GM20431 (cell line): ENCODE results near the gene PADI2.

Experiments
- in situ Hi-C: fragments of 300-500 bp; cut with MseI, MboI; formaldehyde crosslinking; loops from one replicate; pipeline ENCODE4 v1.15.0; 2020; ENCODE audit warnings: low sequenced_read_pairs; ENCODE audit not compliant: unreplicated experiment

PADI2 gene

GRCh38 chr1:17093822-17094393 lies 25.3 kb downstream of the PADI2 start:
- in situ Hi-C loops, result no loop called here

GRCh38 chr1:17091252-17091651 lies 28.0 kb downstream of the PADI2 start:
- in situ Hi-C loops, result no loop called here

GRCh38 chr1:17089506-17089905 lies 29.7 kb downstream of the PADI2 start:
- in situ Hi-C loops, result no loop called here

DNA sequence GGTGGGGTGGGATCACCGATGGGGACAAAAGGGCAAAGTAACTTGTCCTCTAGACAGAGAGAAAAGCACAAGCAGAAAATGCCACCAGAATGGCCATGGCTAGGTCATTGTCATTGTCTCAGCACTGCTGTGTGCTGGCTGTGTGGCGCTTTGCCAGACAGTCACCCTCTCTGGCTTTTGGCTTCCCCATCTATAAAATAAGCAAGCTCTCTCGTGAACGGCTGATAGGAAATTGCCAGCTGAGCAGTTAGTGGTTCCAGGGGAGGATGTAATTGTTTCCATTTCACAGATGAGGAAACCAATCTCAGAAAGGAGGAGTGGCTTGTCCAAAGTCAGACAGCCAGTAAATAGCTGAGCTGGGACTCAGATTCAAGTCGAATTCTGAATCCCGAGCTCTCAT lies 32.5 kb downstream of the PADI2 start:
- in situ Hi-C loops, result no loop called here

DNA sequence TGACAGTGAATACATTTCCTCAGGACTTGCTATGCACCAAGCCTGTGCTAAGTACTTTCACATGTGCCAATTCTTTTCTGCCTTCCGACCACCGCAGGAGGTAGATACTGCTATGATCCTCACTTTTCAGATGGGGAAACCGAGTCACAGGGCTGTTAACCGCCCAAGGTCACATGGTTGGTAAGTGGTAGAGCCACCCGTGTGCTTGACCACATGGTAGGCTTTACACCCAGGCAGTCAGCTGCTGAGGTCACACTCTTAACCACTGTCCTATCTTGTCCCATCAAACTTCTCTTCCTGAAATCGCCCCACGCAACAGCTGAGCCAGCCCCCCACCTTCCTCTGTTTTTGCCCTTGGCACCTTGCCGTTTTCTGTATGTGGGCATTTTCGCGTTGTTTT lies 34.5 kb downstream of the PADI2 start:
- in situ Hi-C loops, result no loop called here

DNA sequence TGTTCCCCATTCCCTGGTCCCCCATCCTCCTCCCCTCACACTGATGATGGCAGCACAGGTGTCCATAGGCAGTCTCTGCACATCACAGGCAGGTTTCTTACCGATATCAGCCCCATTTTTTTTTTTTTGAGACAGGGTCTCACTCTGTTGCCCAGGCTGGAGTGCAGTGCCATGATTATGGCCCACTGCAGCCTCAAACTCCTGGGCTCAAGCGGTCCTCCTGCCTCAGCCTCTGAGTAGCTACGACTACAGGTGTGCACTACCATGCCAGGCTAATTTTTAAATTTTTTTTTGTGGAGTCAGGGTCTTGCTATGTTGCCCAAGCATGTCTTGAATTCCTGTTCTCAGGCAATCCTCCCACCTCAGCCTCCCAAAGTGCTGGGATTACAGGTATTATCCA lies 36.5 kb downstream of the PADI2 start:
- in situ Hi-C loops, result no loop called here

DNA sequence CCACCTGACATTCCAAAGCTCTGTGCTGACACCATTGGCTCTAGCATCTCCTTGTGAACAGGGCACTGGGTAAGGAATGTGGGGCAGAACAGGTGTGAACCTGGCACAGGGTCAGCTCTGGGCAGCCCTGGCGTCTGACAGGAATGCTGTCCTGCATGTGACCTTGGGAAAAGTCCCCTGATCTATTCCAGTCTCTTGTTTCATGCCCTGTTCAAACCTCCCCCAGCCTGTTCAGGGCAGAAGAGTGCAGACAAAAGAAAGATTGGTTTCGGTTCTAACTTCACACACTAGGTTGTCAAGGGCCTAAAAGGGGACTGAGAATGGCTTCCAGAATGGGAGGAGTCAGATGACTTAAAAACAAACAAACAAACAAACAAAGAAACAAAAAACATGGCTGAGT lies 37.8 kb downstream of the PADI2 start:
- in situ Hi-C loops, result no loop called here

DNA sequence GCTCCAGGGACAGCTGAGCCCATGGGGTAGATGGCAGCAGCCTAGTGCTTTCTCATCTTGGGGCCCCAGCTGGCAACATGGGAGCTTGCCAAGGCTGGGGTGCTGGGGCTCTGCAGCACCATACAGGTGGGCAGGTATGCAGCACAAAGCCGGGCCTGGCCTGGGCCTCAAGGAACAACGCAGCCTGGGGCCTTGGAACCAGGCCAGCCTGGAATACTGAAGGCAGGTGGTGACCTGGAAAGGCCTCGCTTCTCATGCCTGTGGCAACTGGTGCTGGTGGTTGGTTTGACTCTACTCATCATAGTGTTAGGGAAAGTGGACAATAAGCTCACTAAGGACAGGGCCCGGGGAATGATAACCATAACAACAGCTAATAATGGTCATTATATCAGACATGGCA lies 38.4 kb downstream of the PADI2 start:
- in situ Hi-C loops, result no loop called here

DNA sequence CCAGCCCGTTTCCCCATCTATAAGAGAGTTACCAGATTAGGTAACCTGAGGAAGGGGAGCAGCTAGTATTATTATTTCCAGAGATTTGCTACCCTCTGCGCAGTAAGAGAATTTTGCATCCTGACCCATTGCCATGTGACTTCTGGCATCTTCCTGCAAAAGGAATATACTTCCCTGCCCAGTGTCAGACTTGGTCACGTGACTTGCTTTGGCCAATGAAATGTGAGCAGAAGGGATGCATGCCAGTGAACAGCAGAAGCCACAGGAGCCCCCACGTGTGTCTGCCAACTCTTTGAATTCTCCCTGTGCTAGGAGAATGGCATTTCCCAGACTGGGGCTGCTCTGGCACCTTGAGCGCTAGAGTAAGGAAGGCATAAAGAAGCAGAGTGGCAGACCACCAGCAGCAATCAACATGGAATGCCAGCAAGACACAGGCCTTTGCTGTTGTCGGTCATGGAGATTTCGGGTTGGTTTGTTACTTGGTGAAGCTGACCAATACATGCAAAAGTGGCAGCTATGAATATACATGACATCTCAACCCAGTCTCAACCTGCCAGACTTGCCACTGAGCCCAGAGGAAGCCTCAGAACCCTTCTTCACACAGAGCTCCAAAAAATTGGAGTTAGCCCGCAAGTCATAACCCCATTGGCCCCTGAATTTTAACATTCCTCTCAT lies 39.0 kb downstream of the PADI2 start:
- in situ Hi-C loops, result no loop called here

- in situ Hi-C loops, result no loop called here
Observed at GRCh38 chr1:17078991-17079868, 40.0 kb downstream of the PADI2 start.

DNA sequence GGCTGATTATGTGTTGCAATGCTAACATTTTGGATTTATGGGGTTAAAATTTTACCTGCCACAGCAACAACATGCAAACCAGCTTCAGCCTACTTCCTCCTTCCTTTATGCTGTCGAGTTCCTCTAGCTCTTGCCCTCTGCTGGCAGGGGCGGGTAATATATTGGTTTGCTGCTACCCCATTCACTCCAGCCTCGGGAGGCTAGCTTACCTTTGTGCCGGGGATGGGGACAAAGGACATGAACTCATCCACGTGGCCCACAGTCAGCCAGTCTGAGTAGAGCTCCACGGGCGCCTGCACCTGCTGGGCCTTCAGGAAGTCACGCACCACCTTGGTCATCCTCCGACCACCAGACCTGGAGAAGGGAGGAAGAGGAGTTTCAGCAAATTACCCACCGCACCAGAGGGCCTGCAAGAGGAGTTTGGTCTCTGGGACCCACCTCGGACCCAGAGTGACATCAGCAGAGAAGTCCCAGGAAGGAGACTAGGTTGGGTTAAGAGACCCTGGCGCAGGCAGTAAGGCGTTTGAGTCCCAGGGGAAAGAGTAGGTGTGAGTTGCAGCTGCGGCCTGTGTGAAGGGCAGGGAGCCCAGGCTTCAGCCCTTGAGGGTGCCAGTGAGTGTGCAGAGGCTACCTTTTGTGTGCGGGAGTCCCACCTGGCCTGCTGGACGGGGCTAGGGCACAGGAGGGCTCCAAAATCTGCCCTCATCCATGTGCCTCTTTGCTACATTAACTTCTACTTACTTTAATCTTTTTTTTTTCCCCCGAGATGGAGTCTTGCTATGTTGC lies 43.6 kb downstream of the PADI2 start:
- in situ Hi-C loops, result no loop called here

- in situ Hi-C loops, result loop anchor here (25.0 kb wide), 1 partner anchor 166 kb away; the partner anchor contains the start of gene PADI3
Observed at GRCh38 chr1:17071794-17072193, 47.5 kb downstream of the PADI2 start.

DNA sequence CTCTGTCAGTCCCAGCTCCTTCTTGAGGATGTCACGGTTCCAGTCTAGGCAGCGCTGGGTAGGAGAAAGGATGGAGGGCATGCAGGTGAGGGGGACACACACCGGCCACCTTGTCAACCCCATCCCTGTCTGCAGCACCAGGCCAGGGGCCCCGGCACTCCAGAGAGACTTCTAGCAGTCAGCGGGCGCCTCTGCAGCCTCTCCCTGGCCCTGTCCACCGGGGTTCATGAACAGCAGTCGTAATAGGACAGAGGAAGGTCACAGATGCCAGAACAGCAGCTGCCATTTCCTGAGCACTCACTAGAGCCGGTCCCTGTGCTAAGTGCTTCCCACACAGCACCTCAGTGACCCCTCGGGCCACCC lies 49.1 kb downstream of the PADI2 start:
- in situ Hi-C loops, result loop anchor here (25.0 kb wide), 1 partner anchor 167 kb away; the partner anchor contains the start of gene PADI3

DNA sequence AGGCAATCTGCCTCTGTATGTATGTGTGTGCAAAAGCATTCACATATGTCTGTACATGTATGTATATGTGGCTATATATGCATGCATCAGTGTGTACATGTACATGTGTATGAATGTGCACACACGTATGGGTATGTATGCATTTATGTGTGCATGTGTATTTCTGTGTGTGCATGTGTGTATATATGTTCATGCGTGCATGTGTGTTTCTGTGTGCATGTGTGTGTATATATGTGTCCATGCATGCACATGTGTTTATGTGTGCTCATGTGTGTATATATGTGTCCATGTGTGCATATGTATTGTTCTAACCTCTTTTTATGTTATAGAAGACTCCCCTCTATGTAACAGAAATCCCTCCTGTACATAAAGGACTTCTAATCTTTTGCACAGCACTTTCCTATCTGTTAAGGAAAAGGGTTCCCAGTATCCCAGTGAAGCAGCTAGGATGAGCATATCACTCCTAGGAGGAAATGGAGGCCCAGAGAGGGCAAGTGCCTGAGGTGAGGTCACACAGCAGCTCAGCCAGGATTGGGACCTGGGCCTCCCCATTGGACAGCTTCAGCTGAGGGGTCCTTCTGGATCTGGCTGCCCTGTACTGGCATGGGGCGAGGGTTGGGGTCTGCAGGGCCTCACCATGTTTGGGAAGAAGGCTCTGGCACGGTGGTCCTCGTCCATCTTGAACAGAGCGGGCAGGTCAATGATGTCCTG lies 49.6 kb downstream of the PADI2 start:
- in situ Hi-C loops, result loop anchor here (25.0 kb wide), 1 partner anchor 168 kb away; the partner anchor contains the start of gene PADI3

- in situ Hi-C loops, result loop anchor here (25.0 kb wide), 1 partner anchor 169 kb away; the partner anchor contains the start of gene PADI3
Observed at GRCh38 chr1:17068789-17069188, 50.5 kb downstream of the PADI2 start.

DNA sequence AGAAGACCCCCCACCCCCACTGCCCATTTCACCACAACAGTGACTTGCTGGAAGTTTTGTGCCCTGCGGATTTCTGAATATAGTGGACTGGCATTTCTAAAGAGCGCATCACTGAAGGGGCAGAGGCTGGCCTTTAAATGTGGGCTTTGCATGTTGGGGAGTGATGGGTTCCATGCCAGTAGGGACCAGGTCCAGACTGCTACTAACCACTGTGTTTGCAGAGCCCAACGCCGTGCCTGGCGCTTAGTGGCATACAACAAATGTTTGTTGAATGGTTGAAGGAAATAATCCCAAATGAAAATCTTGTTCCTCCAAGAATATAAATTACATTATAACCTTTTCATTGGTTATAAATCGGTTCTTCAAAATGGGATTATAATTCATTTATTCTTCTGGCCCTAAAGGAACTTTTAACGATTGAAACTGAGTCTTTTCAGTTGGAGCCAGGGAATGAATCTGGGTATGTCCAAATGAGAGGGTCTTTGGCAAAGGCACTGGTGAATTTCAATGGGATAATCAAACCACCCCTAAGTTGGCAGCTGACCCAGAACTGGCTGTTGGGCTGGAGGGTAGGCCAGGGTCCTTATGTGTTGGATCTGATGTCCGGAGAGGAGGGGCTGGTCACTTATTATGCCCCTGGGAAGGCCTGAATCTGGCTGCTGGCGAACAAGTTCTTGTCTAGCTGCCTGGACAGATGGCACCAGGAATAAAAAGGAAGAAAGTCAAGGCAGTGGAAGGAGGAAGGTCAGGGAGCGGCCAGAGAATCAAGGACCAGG lies 51.6 kb downstream of the PADI2 start:
- in situ Hi-C loops, result loop anchor here (25.0 kb wide), 1 partner anchor 170 kb away; the partner anchor contains the start of gene PADI3

DNA sequence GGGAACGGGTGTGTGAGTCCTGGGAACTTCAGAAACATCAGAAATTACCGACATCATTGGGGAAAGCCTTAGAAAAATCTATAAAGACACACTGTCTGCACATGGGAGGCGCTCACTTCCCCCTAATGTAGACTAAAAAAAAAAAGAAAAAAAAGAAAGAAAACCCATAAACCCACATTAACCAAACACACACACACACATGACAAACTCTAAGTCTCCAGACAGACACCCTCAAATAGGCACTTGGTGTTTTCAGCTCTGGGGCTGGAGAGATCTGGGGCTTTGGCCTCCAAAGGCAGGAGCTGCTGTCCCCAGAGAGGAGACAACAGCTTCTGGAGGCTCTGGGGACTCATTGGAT lies 52.2 kb downstream of the PADI2 start:
- in situ Hi-C loops, result loop anchor here (25.0 kb wide), 1 partner anchor 170 kb away; the partner anchor contains the start of gene PADI3

DNA sequence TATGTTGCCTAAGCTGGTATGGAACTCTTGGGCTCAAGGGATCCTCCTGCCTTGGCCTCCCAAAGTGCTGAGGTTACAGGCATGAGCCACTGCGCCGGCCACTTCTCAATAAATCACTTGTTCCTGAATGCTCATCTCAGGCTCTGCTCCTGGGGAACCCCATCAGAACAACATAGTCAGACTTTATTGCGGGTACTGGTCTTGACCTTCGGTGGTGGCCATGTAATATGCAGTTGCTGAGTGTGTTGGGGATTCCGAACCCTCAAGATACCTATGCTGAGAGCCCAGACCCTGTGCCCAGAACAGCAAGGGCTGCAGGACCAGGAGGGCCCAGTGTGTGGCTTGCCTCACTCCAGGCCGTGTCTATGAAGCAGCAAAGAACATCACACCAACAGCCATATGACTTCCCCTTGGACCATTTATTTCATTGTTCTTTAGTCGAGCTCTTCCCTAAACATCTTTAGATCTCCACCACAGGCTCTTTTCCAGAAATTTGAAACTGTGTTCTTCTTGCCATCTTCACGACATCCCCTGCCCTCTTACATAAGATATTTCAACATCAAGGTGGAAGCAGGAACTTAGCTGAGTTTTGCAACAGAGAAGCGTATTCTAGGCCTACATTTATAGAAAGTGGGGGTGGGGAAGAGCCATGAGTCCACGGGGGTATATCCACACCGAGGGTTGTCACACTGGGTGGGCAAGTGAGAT lies 52.7 kb downstream of the PADI2 start:
- in situ Hi-C loops, result loop anchor here (25.0 kb wide), 1 partner anchor 171 kb away; the partner anchor contains the start of gene PADI3
